Right hindlimb (tissue), 1 donor: ENCODE measurements around the gene PRSS12.
"Not testable (repeated sequence)": the region's sequence is repeated elsewhere in the genome, so short reads cannot be mapped to it uniquely, and the experiment has no call there.

Experiments
- DNase-seq: peaks from one replicate; pipeline ENCODE4 v3.0.0-alpha.2; 2018

Gene PRSS12, protein sequence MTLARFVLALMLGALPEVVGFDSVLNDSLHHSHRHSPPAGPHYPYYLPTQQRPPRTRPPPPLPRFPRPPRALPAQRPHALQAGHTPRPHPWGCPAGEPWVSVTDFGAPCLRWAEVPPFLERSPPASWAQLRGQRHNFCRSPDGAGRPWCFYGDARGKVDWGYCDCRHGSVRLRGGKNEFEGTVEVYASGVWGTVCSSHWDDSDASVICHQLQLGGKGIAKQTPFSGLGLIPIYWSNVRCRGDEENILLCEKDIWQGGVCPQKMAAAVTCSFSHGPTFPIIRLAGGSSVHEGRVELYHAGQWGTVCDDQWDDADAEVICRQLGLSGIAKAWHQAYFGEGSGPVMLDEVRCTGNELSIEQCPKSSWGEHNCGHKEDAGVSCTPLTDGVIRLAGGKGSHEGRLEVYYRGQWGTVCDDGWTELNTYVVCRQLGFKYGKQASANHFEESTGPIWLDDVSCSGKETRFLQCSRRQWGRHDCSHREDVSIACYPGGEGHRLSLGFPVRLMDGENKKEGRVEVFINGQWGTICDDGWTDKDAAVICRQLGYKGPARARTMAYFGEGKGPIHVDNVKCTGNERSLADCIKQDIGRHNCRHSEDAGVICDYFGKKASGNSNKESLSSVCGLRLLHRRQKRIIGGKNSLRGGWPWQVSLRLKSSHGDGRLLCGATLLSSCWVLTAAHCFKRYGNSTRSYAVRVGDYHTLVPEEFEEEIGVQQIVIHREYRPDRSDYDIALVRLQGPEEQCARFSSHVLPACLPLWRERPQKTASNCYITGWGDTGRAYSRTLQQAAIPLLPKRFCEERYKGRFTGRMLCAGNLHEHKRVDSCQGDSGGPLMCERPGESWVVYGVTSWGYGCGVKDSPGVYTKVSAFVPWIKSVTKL

GRCh38 chr4:118352843-118353533, at the start of gene PRSS12:
TSS of gene PRSS12 (minus strand) at chr4:118353003. CDS start at chr4:118352720, 283 bp downstream.
- peak; percentile 65 for DNase-seq

DNA sequence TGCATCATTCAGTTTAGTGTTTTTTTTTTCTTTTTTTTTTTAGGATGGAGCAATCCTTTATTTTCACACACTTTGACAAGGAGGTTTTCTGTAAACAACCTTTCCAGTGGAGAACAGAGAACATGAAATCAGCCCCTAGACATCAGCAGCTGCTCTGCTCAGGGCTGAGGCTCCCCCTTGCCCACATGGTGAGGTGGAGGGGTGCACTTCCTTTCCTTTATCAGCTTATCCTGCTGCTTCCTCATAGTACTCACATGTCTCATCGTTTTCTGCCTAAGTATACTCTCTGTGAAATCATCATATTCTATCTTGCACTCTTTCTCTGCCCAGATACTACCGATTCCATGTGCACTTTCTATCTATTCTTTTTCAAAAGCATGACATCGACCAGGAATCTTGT, 47.6 kb upstream of the PRSS12 start:
- DNase-seq = no peak

- not testable (repeated sequence) for DNase-seq
Measured at GRCh38 chr4:118399883-118400282, 47.1 kb upstream of the PRSS12 start.

GRCh38 chr4:118398226-118399090, 45.7 kb upstream of the PRSS12 start:
- DNase-seq = no peak

GRCh38 chr4:118397623-118397979, 44.8 kb upstream of the PRSS12 start:
- no peak for DNase-seq

- no peak for DNase-seq
Measured at GRCh38 chr4:118396881-118397622, 44.2 kb upstream of the PRSS12 start.

DNA sequence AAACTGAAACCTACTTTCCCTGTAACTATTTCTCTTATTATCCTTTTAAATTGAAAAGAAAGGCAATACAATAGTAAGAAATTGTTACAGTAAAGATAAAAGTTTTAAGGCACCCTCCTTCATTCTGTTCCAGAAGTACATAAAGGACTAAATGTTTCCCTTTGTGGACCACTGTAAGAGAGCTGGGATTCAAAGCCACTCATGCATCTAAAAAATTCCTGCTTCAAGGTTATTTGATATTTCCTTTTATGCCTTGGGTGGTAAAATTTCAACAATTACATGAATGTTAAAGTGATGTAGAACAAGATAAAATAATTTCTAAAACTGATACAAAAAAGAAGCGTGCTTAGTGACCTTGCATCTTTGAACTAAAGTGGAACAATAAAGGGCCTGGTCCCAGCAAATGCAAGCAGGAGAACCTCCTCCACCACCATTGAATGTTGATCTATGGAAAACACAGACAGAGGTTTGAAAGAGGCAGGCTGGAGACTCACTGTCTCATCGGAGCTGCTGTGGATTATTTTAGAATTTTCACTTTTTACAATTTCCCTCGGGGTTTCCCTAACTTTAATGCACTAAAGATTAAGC, 42.3 kb upstream of the PRSS12 start:
- DNase-seq = no peak

DNA sequence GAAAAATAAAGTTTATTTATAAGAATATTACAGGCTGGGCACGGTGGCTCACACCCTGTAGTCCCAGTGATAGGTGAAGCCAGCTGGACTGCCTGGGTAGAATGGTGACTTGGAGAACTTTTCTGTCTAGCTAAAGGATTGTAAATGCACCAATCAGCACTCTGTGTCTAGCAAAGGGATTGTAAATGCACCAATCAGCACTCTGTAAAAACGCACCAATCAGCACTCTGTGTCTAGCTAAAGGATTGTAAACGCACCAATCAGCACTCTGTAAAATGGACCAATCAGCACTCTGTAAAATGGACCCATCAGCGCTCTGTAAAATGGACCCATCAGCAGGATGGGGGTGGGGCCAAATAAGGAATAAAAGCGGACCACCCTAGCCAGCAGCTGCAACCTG, 39.7 kb upstream of the PRSS12 start:
- DNase-seq = not testable (repeated sequence)

DNA sequence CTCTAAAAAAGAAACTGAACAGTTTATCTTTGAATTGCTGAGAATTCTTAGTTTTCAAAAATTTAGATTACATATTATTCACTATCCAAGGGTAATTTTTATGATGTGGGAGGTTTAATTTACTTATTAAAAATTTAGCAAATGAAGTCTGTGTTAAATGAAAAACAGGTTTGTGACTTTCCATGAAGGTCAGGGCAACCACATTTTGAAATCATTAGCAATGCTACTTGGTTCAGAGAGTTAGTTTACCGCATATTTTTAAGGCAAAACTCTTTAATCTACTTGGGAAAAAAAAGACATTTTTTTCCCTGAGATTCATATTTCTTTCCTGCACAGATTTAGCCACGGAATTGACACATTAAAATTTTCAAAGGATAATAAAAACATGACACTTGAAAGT, 37.3 kb upstream of the PRSS12 start:
- DNase-seq = no peak

GRCh38 chr4:118389721-118390120, 36.9 kb upstream of the PRSS12 start:
- DNase-seq = no peak

DNA sequence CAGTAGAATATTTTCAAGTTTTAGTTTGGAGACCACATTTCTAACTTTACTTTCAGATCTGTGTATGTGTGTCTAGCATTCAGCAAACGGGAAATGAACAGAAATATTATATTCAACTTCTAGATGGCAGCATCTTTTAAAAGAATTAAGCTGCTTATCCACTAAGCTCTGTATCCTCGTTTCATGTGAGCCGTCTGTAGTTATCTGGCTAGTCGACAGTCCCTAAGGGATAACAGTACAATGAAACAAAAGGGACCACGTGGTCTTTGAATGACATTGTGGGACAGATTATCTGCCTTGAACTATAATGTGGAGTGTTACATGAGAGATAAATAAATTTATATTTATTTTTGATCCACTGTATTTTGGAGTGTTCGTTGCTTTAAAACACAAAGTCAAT, 35.8 kb upstream of the PRSS12 start:
- no peak for DNase-seq

DNA sequence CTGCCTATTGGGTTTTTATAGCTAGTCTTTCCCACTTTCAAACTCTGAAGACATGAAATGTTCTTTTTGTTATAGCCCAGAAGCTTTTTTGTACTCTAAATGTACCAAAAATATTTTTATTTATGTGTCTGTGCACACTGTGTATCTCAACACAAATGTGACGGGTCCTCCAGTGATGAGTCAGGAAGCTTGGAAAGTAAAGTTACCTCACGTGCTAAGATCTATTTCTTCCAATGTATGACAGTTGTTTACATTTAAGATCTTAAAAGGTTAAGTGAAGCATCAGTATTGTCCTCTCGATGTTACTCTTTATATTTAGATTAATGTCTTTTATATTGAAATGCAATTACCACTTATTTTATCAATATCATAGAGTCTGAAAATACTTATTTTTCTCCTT, 29.1 kb upstream of the PRSS12 start:
- no peak for DNase-seq

GRCh38 chr4:118373614-118374255, 20.9 kb upstream of the PRSS12 start:
- no peak for DNase-seq

- DNase-seq = no peak
Measured at GRCh38 chr4:118372251-118372650, 19.4 kb upstream of the PRSS12 start.

GRCh38 chr4:118369231-118369630, 16.4 kb upstream of the PRSS12 start:
- no peak for DNase-seq

GRCh38 chr4:118367872-118368271, 15.1 kb upstream of the PRSS12 start:
- no peak for DNase-seq

GRCh38 chr4:118367361-118367760, 14.6 kb upstream of the PRSS12 start:
- DNase-seq = no peak

GRCh38 chr4:118363166-118363565, 10.4 kb upstream of the PRSS12 start:
- no peak for DNase-seq

DNA sequence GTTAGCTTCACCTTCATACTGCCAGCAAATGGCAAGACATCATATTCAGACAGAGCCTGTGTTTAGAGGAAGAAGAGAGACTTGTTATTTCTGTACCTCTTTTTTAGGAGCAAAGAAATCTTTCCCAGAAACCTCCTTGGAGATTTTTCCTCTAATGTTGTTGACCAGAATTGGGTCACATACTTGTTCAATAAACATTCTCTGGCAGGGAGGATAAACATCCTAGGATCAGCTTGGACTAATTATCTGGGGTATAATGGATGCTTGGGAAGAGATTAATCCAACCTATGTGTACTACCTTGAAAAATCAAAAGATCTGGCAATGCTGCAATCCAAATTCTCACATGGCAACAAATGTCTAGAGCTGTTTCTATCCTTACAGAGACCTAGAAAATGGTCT, 8.4 kb upstream of the PRSS12 start:
- no peak for DNase-seq

GRCh38 chr4:118360106-118360505, 7.3 kb upstream of the PRSS12 start:
- no peak for DNase-seq

- DNase-seq = no peak
Measured at GRCh38 chr4:118357601-118358000, 4.8 kb upstream of the PRSS12 start.
